AG09319 (cell line): Measurements from ENCODE around the gene UBE2N.

Source experiments
- DNase-seq: peaks from one replicate; pipeline ENCODE4 v3.0.0-alpha.2; 2010; ENCODE audit warnings: low read depth; ENCODE audit errors: extremely low read depth
- TF ChIP-seq, protein P1 (sequence below): IDR thresholded peaks from 2 replicates; pipeline ENCODE4 v1.5.1; 2011; ENCODE audit warnings: low read depth, mild to moderate bottlenecking, inconsistent platforms, low read length, moderate library complexity

UBE2N gene

DNA sequence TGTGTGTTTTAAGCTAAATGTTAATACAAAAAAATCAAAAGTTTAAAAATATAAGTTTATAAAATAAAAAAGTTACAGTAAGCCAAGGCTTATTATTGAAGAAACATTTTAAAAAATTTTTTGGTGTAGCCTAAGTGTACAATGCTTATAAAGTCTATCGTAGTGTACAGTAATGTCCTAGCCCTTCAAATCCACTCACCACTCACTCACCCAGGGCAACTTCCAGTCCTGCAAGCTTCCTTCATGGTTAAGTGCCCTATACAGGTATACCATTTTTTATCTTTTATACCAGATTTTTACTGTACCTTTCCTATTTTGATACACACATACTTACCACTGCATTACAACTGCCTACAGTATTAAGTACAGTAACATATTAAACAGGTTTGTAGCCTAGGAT lies 11.9 kb downstream of the UBE2N start:
- no peak for DNase-seq
- TF ChIP-seq, protein P1, sequence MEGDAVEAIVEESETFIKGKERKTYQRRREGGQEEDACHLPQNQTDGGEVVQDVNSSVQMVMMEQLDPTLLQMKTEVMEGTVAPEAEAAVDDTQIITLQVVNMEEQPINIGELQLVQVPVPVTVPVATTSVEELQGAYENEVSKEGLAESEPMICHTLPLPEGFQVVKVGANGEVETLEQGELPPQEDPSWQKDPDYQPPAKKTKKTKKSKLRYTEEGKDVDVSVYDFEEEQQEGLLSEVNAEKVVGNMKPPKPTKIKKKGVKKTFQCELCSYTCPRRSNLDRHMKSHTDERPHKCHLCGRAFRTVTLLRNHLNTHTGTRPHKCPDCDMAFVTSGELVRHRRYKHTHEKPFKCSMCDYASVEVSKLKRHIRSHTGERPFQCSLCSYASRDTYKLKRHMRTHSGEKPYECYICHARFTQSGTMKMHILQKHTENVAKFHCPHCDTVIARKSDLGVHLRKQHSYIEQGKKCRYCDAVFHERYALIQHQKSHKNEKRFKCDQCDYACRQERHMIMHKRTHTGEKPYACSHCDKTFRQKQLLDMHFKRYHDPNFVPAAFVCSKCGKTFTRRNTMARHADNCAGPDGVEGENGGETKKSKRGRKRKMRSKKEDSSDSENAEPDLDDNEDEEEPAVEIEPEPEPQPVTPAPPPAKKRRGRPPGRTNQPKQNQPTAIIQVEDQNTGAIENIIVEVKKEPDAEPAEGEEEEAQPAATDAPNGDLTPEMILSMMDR, result no peak

DNA sequence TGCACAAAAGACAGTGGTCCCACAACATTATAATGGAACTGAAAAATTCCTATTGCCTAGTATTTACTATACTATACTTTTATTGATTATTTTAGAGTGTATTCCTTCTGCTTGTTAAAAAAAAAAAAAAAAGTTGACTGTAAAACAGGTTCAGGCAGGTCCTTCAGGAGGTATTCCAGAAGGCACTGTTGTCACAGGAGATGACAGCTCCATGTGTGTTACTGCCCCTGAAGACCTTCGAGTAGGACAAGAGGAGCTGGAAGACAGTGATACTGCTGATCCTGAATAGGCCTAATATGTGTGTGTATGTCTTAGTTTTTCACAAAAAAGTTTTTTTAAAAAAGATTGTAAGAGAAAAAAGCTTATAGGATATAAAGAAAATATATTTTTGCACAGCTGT lies 12.3 kb downstream of the UBE2N start:
- no peak for DNase-seq
- TF ChIP-seq, protein P1, result no peak

- peak; percentile 27 for DNase-seq
- TF ChIP-seq, protein P1, result no peak
These were observed 13.8 kb downstream of the UBE2N start for GRCh38 chr12:93427779-93428564.

- DNase-seq, result no peak
- TF ChIP-seq, protein P1, result no peak
These were observed 15.3 kb downstream of the UBE2N start for GRCh38 chr12:93426412-93426805.

- TF ChIP-seq, protein P1, result no peak
- no peak for DNase-seq
These were observed 15.9 kb downstream of the UBE2N start for GRCh38 chr12:93425736-93426411.

DNA sequence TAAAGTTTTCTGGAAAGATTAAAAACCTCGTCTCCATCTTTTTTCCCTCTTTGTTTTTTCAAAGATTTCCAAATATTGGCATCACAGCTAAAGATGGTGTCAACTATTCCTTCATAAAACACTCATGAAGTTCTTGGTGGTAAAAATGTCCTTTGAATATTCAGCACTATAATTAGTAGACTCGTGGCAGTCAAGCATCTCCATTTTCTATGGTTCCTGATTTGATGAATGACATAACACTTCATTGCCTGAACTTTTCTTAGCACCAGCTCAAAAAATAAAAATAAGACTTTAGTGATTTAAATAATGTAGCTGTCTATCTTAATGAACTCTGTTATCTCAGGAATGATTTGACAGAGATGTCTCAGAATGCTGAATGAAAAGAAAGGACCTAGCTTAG lies 19.7 kb downstream of the UBE2N start:
- TF ChIP-seq, protein P1, result no peak
- DNase-seq, result no peak

GRCh38 chr12:93419388-93420034 lies 22.2 kb downstream of the UBE2N start:
- DNase-seq, result peak; percentile 30
- TF ChIP-seq, protein P1, result peak; percentile 52
